Right kidney (tissue), 1 donor: ENCODE data around the gene C2orf76.

Experiments used
- DNase-seq: peaks from one replicate; pipeline ENCODE4 v3.0.0-alpha.2; 2016

C2orf76 gene

DNA sequence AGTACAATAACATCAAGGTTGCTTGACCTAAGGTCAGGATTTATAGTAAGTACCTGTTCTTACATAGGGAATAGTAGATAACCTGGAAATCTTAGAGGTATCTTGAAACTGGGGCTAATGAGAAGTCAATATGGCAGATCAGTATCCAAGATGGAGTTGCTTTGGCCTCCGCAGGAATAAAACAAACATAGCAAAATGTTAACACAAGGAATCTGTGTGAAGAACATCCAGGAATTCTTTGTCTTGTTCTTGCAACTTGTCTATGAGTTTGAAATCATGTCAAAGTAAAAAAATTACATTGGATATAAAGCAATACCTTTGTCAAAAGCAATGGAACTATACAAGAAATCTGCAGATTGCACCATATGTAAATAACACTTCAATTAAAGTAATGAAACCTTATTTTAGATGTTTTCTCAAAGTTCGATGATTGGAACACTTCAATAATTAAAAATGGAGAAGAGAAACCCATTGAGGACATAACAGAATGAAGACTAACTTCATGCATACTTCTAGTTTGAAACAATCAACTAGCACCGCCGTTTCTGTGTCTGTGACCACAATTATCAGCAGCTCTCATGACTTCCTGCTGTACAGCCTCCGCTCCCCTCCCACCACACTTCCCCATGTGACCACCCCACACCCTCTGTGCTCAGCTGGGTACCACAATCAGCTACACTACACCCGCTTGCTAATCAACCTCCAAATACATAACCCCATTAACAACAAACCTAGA is 27.6 kb downstream of the C2orf76 start:
- no peak for DNase-seq

DNA sequence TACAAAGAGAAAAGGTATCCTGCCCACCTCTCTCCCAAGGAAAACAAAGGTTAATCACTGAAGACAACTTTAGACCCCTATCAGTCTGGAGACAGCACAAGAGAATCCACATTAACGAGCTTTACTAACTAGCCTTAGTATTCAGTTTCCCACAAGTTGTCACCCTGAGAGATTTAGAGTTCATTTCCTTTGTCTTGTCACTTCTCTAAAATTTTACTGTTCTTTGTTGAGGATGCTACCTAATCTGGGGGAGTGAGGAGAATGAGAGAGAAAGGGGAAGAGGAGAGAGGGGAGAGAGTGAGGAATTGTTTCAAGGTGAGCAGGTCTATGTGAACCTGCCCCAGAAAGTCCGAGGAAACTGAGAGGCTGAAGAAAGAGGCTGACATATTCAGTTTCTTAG is 28.4 kb downstream of the C2orf76 start:
- DNase-seq: no peak

DNA sequence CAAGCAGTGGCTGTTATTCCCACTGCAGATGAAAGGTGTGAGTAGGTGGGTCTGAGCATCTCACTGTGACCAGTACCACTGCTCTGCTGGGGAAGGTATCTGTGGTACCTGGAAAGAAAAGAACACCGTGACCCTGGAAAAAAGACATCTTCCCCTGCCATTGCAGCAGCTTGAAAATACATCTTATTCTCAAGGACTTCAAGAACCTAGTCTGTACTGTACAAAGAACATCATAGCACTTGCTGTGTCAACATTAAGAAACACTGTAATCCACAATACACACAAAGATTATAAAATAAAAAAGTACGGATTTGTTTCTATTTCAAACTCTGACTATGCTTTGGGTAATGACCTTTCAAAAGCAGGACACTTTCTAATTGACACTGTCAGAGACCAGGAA is 28.9 kb downstream of the C2orf76 start:
- no peak for DNase-seq

DNA sequence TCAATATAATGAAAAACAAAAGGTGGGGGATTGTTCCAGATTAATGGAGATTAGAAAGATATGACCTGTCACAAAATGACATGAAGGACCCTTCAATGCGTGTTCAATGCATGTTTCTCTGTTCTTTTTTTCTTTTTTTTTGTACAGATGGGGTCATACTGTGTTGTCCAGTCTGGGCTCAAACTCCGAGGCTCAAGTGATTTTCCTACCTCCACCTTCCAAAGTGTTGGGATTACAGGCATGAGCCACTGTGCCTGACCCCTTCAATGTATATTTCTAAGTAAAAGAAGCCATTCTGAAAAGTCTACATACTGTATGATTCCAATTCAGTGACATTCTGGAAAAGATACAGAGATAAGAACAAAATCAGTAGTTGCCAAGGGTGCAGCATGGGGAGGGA is 32.8 kb downstream of the C2orf76 start:
- no peak for DNase-seq

DNA sequence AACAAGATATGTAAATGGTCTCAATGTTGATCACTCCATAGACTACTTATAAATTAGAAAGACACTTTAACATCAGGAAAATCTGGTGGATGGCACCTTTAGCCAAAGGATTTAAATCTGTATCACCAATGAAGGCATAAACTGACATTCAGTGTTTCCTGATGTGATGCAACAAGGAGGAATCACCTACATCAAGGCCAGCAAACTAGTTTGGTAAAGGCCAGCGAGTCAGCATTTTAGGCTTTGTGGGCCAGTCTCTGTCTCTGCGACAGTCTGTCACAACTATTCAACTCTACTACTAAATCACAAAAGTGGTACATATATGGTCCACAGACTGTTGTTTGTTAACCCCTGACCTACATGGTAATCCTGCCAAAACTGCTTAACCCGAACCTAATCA is 33.3 kb downstream of the C2orf76 start:
- no peak for DNase-seq

DNA sequence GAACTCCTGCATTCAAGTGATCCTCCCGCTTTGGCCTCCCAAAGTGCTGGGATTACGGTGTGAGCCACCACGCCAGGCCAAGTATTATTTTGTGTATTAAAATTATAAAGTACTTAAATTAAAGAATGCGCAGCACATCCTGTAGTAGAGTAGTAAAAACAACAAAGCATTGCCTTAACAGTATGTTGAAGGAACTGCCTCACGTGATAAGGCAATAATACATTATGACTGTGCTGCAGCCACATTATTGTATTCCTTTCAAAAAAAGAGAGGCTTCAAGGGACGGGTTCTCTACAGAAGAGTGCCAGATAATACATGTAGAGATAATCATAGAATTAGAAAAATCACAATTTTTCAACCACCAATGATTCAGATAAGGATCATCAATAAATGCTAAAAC is 33.7 kb downstream of the C2orf76 start:
- no peak for DNase-seq

DNA sequence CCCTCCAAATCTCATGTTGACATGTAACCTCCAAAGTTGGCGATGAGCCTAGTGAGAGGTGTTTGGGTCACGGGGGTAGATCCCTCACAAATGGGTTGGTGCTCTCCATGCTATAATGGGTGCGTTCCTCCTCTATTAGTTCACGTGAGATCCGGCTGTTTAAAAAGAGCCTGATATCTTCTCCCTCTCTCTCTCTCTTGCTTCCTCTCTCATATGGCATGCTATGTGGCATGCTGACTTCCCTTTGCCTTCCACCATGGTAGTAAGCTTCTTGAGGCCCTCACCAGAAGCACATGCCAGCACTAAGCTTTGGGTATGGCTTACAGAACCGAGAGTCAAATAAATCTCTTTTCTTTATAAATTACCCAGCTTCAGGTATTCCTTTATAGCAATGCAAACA is 39.2 kb downstream of the C2orf76 start:
- no peak for DNase-seq

DNA sequence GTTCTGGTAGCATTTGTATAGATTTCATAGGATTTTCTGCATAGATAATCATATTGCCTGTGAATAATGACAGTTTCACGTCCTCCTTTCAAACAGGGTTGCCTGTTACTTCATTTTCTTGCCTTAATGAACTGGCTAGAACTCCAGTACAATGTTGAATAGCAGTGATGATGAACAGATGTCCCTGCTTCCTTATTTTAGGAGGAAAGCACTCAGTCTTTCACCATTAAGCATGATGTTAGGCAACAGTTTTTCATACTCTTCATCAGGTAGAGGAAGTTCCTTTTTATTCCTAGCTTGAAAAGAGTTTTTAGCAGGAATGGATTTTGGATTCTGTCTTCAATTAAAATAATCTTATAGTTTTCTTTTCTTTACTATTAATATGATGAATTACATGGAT is 39.7 kb downstream of the C2orf76 start:
- DNase-seq: no peak

DNA sequence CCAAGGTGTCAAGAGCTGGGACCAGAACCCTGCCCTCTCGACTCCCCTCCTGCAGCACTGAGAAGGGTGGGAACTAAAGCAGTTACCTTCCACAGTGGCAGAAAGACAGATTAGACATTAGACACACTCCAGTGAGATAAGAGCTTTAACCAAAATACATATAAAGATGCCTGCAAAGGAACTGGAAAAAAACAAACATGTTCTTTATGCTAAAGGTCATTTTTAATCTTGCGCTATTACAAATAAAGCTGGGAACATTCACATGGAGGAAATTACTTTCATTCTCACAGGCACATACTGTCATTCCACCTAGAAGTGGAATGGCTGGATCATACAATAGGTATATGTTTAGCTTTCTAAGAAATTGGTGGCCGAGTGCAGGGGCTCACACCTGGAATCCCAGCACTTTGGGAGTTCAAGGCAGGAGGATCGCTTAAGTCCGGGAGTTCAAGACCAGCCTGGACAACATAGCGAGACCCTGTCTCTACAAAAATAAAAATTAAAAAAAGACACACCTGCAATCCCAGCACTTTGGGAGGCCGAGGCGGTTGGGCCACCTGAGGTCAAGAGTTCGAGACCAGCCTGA is 41.9 kb downstream of the C2orf76 start:
- no peak for DNase-seq

DNA sequence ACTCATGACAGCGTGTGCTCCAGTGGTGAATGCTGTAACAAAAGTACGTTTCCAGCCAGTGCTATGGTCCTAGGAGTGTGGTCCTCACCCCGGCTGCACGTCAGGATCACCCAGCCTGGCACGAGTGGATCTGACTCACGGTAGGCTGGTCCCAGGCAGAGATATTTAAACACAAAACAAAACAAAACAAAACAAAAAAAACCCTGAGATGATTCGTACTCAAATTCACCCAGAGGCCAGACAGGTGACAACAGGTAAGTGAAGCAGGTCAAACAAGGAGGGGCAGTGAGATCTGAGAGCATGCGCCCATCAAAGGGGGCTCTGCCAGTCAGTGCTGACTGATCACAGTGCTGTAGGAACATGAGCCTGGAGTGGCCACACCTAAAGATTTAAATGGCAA is 43.2 kb downstream of the C2orf76 start:
- no peak for DNase-seq

DNA sequence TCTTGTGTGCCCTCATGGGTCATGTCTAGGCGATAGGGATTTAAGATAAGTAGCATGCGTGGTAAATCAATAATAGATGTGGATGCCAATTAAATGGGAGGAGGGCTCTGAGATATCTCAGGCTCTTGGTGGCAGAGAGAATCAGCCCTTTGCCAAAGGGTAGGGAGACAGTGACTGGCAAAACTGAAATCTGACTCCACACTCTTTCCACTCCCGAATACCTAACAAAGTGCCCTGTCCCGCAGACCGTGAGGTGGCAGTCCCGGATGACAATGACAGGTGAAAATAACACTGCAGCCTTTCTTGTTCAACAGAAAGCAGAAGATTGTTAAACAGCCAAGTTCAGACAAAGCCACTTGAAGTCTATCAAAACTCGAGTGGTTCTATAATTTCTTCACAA is 47.0 kb downstream of the C2orf76 start:
- DNase-seq: no peak

DNA sequence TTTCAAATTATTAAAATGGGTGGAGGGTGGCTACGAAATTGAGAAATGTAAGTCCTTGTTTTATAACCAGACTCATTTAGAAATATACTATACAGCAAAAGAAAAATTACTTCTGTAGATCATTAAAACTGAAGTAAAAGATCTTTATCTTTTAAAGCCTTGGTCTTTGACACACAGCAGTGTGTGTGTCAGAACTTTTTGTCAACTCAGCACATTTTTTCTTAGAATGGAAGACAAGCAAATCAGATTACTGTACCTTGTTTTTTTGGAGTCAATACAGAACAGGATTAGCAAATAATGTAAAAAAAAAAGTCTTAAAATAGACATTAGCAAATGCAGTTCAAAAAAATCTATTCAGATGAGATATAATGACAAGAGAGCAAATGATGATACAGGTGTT is 49.1 kb downstream of the C2orf76 start:
- no peak for DNase-seq

DNA sequence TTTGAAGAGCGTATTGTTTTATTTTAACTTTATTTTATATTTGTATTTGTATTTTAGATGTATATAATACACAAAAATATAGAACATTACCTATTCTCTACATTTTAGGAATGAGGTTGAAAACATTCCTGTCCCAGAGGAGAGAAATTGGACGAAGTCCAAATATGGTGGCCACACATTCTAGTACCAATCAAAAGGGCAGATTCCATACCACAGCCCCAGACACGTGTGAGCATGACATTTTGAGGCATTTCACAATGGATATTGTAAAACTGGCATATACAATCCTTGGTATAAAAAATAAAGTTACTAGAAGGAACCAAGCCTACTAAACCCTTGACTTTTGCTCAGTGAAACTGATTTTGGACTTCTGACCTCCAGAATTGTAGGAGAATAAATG is 50.6 kb downstream of the C2orf76 start:
- no peak for DNase-seq

DNA sequence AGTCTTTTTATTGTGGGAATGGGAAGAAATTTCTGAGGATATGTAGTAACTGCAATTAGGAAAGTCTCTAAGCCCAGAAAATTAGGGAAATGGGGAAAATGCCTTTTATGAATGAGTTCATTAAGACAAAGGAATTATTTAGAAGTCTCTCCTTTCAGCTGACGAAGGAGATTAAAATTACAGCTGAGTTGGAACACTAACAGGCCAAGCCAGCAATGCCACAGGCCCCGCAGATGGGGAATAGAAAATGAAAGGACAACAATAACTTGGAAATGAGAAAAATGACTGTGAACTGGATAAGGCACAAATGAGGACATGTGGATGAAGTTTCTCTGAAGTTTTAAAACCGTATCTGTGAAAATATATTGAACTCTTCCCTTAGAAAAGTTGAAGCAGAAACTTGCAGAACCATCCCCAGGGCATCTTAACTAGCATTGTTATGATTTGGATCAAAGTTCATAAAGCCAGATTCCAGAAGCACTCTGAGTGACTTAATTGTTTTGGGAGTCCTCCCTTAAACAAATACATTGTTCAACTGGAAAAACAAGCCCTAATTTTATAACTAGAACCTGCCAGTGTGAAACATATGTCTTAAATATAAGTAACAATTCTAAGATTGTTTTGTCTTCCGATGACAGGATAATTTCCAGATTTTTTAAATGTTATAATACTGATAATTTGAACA is 51.3 kb downstream of the C2orf76 start:
- DNase-seq: no peak

DNA sequence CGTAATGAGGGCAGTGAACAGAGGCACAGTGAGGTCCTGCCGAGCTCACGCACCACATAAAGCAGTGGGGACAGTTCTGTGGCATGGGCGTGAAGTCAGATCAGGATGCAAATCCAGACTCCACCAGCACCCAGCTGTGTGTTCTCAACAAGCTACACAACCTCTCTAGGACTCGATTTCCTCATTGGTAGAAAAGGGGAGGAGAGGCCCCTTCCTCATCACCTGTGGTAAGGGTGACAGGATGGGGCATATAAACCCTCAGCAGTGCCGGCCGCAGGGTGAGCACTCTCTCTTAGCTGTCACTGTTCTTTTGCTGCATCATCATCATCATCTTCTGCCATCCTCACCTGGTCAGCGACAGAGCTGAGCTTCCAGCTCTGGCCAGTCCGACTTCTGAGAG is 54.8 kb downstream of the C2orf76 start:
- DNase-seq: no peak

DNA sequence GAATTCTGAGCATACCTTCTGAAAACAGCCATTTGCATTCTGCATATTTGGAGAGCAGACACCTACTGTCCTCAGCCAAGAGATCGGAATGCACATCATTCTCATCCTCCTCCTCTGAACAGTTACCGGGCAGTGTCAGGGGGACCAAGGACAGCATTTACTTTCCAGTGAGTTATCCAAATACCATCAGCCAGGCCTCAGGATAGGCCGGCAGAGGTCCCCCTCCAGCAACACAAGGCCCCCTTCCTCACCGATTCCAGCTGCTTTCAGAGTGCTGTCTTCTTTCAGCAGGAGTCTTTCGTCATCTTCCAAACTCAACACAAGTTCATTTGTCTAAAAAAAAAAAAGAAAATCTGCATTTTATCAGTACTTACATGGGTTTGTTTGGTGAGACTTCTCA is 55.3 kb downstream of the C2orf76 start:
- no peak for DNase-seq

DNA sequence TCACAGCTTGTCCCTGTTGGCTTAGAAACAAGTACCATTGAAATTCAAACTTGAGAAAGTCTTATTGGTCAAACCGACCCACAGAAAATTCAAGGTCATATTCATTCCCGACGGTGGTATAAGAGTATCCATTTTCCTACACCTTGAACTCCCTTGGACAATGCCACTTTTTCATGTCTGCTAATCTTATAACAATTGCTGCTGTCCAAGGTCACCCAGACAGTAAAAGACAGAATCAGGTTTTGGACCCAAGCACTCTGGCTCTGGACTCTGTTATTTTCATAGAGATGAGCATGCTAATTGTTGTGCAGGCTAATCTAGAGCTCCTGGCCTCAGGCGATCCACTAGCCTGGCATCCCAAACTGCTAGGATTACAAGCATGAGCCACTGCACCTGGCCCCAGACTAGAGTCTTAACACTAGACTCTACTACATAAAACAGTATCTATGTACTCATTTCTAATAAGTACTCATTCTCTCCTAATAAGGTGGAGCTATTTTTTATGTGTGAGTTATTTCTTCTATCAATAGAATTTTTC is 57.8 kb downstream of the C2orf76 start:
- DNase-seq: no peak

DNA sequence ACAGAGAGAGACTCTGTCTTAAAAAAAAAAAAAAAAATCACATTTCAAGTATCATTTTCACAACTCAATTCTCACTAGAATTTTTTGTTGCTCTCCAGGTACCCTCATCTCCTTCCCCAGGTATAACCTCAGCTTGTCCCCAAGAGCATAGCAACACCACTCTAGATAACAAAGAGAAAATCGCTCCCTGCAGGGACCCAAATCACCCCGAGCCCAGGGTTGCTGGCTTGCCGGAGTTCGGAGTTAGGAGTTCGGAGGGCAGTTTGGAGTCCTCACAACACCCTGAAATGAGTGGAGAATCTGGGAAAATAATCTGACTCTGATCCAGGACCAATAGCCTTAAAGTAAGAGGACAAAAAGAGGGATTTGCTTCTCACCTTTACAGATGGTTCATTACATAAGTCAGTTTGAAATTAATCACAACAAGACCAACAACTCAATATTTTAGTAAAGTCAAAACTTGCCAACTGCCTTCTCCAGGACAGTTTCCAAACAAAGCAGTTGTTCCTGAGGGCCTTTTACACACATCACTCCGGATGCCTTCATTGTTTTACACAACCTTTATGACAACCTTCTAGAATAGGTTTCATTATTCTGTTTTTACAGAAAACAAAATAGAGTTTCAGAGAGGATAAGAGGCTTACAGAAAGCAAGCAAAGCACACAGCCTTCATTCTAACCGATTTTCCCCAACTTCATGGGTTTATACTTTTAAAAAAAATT is 59.1 kb downstream of the C2orf76 start:
- DNase-seq: no peak

DNA sequence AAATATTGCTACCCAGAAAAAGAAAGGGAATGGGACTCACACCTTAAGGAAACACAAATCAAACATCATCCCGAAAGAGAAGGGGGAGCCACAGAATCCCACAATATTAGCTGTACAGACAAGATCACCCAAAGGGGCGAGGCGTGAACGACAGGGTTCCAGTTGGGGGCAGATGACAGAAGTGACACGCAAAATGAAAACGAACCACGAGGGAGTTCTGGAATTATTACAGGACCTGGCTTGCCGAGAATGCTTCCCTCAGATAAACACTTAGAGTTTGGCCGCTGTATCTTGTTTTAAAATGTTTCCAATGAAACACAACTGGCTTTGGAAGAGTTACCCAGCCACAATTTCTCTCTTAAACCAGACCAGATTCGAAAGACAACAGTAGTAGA is 60.4 kb downstream of the C2orf76 start:
- no peak for DNase-seq

DNA sequence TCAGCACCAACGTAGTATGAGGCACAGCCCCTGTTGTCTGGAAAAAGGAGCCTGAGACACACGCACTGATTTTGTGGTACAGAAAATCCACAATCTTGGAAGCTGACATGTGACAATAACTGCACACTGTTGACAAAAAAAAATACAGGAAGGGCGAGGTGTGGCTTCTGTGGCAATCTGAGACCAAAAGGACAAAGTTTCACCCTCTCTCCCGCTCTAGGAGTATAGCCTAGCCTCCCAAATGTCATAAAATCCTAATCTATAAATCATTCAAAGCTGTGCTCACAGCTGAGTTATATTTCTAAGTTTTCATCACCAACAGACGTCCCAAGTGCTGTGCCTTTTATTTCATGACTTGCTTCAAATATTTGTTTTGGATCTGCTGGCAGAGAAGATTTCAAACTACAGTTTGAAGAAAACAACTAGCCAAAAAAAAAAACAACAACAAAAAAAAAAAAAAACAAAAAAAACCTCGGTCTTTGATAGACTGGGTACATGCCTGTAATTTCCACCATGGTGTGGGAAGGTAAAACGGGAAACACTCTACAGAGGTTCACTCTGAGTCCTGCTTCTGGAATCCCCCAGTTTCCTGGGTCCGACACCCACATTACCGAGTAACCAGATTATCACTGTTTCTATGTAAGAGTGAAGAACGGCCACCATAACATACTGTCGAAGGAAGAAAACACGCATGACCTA is 61.0 kb downstream of the C2orf76 start:
- no peak for DNase-seq

DNA sequence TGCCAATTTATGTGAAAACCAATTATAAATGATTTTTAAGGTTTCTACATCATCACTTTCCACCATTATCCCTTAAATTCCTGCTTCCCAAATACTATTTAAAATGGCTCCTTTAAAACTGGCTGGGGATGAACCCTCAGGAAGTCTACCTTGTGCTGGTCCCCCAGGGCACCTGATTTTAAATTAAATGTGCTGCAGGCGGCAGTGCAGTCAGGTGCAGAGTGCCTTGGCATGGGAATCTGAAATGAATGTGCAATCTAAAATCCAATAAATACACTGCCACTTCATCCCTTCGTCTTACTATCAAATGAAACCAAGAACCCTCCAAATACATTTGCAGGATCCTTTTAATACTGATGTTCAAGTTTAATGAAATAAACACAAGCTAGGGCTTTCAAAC is 61.8 kb downstream of the C2orf76 start:
- DNase-seq: no peak

DNA sequence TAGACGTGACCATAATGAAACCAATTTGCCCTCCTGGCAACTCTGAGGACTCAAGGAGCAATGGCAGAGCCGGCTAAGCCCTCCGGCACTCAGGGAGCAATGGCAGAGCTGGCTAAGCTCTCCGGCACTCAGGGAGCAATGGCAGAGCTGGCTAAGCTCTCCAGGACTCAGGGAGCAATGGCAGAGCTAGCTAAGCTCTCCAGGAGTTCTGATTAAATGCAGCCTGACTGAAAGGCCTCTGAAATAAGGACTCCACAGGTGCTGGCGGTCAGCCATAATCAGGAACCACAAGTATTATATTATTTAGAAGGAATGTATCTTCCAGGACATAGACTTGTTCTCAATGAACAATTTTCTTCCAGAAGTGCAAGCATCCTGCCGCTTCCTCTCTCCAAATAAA is 65.2 kb downstream of the C2orf76 start:
- DNase-seq: no peak
